GM12864 (cell line): ENCODE measurements around the gene ATP5F1D.

Experiments used
- DNase-seq: peaks from one replicate; pipeline ENCODE4 v3.0.0-alpha.2; 2011; ENCODE audit warnings: low read depth
- H3K4me3 ChIP-seq: 2 replicates; pipeline ENCODE4 v1.5.1; 2011; ENCODE audit warnings: mild to moderate bottlenecking, low read depth, low read length, control low read depth
- CTCF ChIP-seq: IDR thresholded peaks from 2 replicates; pipeline ENCODE4 v1.5.1; 2011; ENCODE audit warnings: low read depth, mild to moderate bottlenecking, moderate library complexity, low read length, control low read depth, inconsistent platforms; ENCODE audit errors: missing control alignments

Gene ATP5F1D

DNA sequence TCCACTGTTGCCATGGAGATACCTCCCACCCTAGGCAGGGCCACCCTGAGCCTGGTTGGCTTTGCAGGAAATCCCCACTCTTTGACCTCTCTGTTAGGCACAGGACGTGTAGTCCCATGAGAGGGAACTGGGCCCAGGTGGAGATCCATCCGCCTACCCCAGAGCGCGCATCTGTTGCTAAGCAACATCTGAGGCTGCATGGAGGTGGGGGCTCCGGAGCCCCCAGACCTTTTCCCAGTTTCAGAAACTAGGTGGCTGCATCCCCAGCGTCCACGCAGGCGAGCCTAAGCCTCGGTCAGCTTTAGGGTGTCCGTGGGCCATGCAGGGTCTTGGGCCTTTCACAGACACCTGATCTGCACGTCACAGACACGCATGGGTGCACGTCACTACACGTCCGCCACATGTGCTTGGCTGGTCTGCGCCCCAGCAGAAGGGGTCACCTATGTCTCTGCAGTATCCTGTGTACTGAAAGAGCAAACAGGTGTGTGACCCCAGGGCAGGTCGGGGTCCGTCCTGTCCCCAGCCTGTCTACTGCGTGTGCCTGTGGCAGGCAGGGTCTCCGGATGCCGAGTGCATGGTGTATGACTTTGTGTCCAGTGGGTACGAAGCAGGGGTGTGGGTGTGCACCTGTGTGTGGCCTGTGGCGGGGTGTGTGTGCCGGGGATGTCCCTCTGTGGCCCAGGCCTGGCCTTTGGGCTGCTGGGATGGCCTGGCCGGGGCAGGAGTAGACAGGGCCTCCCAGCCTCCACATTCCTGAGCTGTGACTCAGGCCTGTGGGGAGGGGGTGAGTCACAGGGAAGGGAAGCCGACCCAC, 23.5 kb downstream of the ATP5F1D start:
- no peak for DNase-seq
- no peak for TF ChIP-seq CTCF
- H3K4me3 ChIP-seq = no peak overlapping the region

- peak overlapping the region; percentile 51 for H3K4me3 ChIP-seq
- no peak for TF ChIP-seq CTCF
- no peak for DNase-seq
Observed at GRCh38 chr19:1265615-1266128, 24.1 kb downstream of the ATP5F1D start.

DNA sequence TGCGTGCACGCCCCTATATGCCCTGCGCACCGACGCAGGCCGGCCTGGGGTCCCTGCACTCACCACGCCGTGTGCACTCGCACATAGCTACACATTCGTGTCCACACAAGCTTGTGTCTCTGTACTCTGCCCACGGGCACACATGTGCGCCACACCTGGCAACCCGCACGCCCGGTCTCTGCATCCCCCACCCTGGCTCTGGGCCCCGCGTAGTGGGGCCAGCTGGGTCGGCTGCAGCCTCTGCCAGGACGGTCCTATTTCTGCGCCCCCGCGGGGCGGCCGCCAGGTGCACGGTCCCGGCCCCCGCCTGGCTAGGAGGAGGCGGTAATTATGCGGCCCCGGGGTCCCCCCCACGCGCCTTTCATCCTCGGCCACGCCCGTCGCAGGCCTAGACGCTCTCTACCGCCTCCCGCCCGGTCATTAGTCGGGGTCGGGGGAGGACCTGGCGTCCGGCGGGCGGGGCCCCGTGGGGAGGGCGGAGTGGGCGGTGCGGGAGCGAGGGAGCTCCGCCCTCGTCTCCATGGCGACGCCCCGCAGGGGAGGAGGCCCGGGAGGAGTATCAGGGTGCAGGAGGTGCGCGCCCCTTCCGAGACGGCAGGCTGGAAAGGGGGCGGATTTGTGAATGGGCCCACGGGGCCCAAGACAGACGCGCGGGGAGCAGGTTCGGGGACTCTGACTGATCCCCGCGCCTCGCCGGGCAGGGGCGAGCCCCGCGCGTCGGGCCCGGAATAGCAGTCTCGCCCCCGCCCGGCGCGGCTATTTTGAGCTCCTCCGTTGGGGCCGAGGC, 24.8 kb downstream of the ATP5F1D start:
- no peak for DNase-seq
- no peak for TF ChIP-seq CTCF

DNA sequence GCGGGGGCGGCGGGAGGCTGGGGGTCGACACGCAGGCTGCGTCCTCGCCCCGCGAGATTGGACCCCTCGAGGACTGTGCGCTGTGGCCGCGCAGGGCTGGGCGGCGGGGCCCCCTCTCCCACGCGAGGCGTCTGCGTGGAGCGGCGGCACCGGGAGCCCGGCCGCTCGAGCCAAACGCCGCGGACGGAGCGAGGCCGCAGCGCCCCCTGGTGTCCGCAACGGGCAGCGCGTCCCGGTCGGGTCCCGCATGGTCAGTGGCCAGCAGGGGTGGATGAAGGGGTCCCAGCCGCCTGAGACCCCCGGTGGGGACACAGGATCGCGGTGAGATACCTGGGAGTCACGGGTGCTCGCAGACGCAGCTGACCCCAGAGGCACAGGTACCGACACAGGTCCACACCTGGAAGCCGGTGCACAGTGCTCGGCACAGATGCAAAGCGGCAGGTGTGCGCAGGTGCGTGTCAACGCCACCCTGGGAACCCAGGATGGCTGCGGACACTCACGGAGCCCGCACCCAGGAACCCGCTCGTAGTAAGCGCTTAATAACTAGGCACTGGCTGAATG, 25.4 kb downstream of the ATP5F1D start:
- TF ChIP-seq CTCF = peak; percentile 85
- H3K4me3 ChIP-seq = peak overlapping the region; percentile 51
- DNase-seq = no peak

More for the DNA sequence above, 24.8 kb downstream of the ATP5F1D start:
- H3K4me3 ChIP-seq = peak overlapping the region; percentile 51

DNA sequence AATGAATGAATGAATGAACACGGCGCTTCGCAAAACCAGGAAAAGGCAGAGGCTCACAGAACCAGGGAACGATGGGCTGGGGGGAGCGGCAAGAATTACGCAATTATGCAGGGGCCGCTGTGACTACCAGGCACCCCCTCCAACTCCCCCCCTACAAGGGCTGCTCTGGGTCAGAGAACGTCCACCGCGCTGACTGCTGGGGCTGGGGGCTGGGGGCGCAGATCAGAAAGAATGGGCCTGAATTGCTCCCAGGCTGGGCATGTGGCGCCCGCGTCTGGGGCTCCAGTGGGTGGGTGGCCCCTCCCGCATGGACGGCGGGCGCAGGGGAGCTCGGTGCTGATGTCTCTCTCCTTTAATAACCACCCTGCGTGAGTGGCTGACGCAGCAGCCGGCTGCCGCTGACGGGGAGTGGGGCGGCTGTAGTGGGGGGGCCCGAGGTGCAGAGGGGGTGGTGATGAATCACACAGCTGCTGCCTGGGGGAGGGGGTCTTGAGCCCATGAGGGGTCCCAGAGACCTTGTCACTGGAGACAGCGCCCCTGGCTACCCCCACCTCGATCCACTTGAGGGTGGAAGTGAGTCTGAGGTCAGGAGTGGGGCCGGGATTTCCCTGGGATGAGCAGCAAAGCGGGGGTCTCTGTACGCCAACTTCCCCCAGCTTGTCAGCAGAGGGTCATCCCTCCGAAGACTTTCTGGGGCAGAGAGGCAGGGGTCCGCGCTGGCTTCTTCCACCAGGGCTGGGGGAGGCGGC, 26.1 kb downstream of the ATP5F1D start:
- no peak for TF ChIP-seq CTCF
- peak overlapping the region; percentile 22; the same call in 1 of the 2 replicates for H3K4me3 ChIP-seq
- no peak for DNase-seq

- no peak overlapping the region for H3K4me3 ChIP-seq
- no peak for TF ChIP-seq CTCF
Observed at GRCh38 chr19:1268226-1269064, 26.9 kb downstream of the ATP5F1D start.

More at GRCh38 chr19:1268226-1269064, 26.9 kb downstream of the ATP5F1D start:
- no peak for DNase-seq
